BJ (cell line): Measurements from ENCODE around the gene DTNA. TPM values are rescaled to one million over a fixed set of nuclear protein-coding genes. Genes with fewer than 3 reads are reported as not detected.

Source experiments
- CTCF ChIA-PET: fragments of 350-600 bp; formaldehyde crosslinking; extraction: SDS; loops from one replicate; lab custom pipeline; 2021; ENCODE audit warnings: antibody characterized with exemption, inconsistent platforms; lab: Yijun Ruan, JAX
- POLR2A ChIA-PET: fragments of 300-600 bp; sonication (Branson Sonifier 250); formaldehyde crosslinking; extraction: SDS; loops from one replicate; lab custom pipeline; 2021; ENCODE audit warnings: antibody characterized with exemption; lab: Charles Lee
- DNase-seq: peaks from one replicate; pipeline ENCODE4 v3.0.0-alpha.2; 2011; ENCODE audit warnings: low read depth
- H3K27me3 ChIP-seq: 2 replicates; pipeline ENCODE4 v1.6.0; 2011; ENCODE audit warnings: low read length; ENCODE audit not compliant: control insufficient read depth, insufficient read depth
- H3K36me3 ChIP-seq: 2 replicates; pipeline ENCODE4 v1.5.1; 2011; ENCODE audit warnings: low read length; ENCODE audit not compliant: control insufficient read depth, insufficient read depth
- H3K4me3 ChIP-seq: 2 replicates; pipeline ENCODE4 v1.5.1; 2011; ENCODE audit warnings: low read depth, mild to moderate bottlenecking, control low read depth, low read length
- CTCF ChIP-seq: IDR thresholded peaks from 2 replicates; pipeline ENCODE4 v1.5.1; 2011; ENCODE audit warnings: low read depth, mild to moderate bottlenecking, control low read depth, inconsistent platforms, low read length, moderate library complexity; ENCODE audit not compliant: insufficient read depth
- polyA plus RNA-seq: library from polyadenylated mRNA; depleted of rRNA; stranded (reverse); fragments of >200 nt; gene quantifications from 2 replicates; pipeline ENCODE4 v1.2.3, GENCODE V29; 2011

The DTNA gene
- polyA plus RNA-seq, 1 experiment, result 4.9 TPM

GRCh38 chr18:34801774-34802173 is 91.7 kb downstream of the DTNA start:
- no peak for TF ChIP-seq CTCF
- ChIA-PET POLR2A (no interaction called here), CTCF (interaction anchor here (1.0 kb wide), 1 partner anchor 18 kb away, joined by 3 read pairs; no protein-coding TSS in a partner anchor)
- no peaks in the 10 kb centered on the region for H3K36me3 ChIP-seq
- H3K4me3 ChIP-seq, result no peak overlapping the region
- H3K27me3 ChIP-seq, result no peaks in the 10 kb centered on the region; the same call in 1 of the 2 replicates
- no peak for DNase-seq

- H3K27me3 ChIP-seq, result no peaks in the 10 kb centered on the region; the same call in 1 of the 2 replicates
- DNase-seq, result no peak
- ChIA-PET POLR2A (no interaction called here), CTCF (interaction anchor here (1.3 kb wide), 1 partner anchor 142 kb away, joined by 3 read pairs; no protein-coding TSS in a partner anchor)
- H3K36me3 ChIP-seq, result no peaks in the 10 kb centered on the region
- TF ChIP-seq CTCF, result no peak
- no peak overlapping the region for H3K4me3 ChIP-seq
These were observed 92.9 kb downstream of the DTNA start for GRCh38 chr18:34802959-34803358.

GRCh38 chr18:34803877-34804400 is 93.8 kb downstream of the DTNA start:
- DNase-seq, result no peak
- POLR2A ChIA-PET, result no interaction called here
- no peaks in the 10 kb centered on the region for H3K36me3 ChIP-seq
- CTCF ChIA-PET, result interaction anchor here (1.3 kb wide), 1 partner anchor 143 kb away, joined by 3 read pairs; no protein-coding TSS in a partner anchor
- H3K27me3 ChIP-seq, result no peaks in the 10 kb centered on the region; the same call in 1 of the 2 replicates
- H3K4me3 ChIP-seq, result no peak overlapping the region
- TF ChIP-seq CTCF, result no peak

GRCh38 chr18:34805103-34805877 is 95.2 kb downstream of the DTNA start:
- ChIA-PET CTCF (interaction anchor here (1.0 to 1.3 kb wide), 2 partner anchors 21 to 683 kb away, joined by 3 to 4 read pairs; no protein-coding TSS in a partner anchor), POLR2A (no interaction called here)
- TF ChIP-seq CTCF, result no peak
- Histone ChIP-seq H3K27me3 (no peaks in the 10 kb centered on the region; the same call in 1 of the 2 replicates), H3K36me3 (no peaks in the 10 kb centered on the region), H3K4me3 (no peak overlapping the region)
- no peak for DNase-seq

- H3K4me3 ChIP-seq, result no peak overlapping the region
- no peak for DNase-seq
- H3K27me3 ChIP-seq, result no peaks in the 10 kb centered on the region; the same call in 1 of the 2 replicates
- ChIA-PET CTCF (interaction anchor here (1.3 kb wide), 1 partner anchor 683 kb away, joined by 4 read pairs; no protein-coding TSS in a partner anchor), POLR2A (no interaction called here)
- no peaks in the 10 kb centered on the region for H3K36me3 ChIP-seq
- TF ChIP-seq CTCF, result no peak
These were observed 95.8 kb downstream of the DTNA start for GRCh38 chr18:34805878-34806351.
